PC-3 (cell line): ENCODE measurements around the gene TNFSF15.

Experiments
- CTCF ChIP-seq: fragments of 300-600 bp; sonication (generic); conservative IDR thresholded peaks from 2 replicates; pipeline ENCODE4 v1.5.1; 2017; ENCODE audit warnings: antibody characterized with exemption, low read depth, mild to moderate bottlenecking, low read length
- EZH2 ChIP-seq: fragments of 300-600 bp; sonication (generic); IDR thresholded peaks from one replicate; pipeline ENCODE4 v1.6.1; 2017; ENCODE audit warnings: antibody characterized with exemption, mild to moderate bottlenecking, low read length; ENCODE audit not compliant: unreplicated experiment

GRCh38 chr9:114787781-114788498 is 17.9 kb downstream of the TNFSF15 start:
- TF ChIP-seq CTCF (no peak), EZH2 (no peak)
